Measurements from ENCODE around the gene EIF4A3.

Gene EIF4A3

GRCh38 chr17:80095844-80096475 is 51.0 kb downstream of the EIF4A3 start:
- no peaks in the 10 kb centered on the region for H4K20me1 ChIP-seq (ENCODE audit: insufficient read depth, low read length)
- no peak overlapping the region for H3K4me3 ChIP-seq (ENCODE audit: low read depth, low read length, poor library complexity, severe bottlenecking)
- H2AFZ ChIP-seq (ENCODE audit: low read length) = no peak overlapping the region
- TF ChIP-seq, protein P1, sequence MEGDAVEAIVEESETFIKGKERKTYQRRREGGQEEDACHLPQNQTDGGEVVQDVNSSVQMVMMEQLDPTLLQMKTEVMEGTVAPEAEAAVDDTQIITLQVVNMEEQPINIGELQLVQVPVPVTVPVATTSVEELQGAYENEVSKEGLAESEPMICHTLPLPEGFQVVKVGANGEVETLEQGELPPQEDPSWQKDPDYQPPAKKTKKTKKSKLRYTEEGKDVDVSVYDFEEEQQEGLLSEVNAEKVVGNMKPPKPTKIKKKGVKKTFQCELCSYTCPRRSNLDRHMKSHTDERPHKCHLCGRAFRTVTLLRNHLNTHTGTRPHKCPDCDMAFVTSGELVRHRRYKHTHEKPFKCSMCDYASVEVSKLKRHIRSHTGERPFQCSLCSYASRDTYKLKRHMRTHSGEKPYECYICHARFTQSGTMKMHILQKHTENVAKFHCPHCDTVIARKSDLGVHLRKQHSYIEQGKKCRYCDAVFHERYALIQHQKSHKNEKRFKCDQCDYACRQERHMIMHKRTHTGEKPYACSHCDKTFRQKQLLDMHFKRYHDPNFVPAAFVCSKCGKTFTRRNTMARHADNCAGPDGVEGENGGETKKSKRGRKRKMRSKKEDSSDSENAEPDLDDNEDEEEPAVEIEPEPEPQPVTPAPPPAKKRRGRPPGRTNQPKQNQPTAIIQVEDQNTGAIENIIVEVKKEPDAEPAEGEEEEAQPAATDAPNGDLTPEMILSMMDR (IDR thresholded peaks at IDR 0.05; ENCODE audit: low read length) = no peak
- no peak for TF ChIP-seq EZH2 (IDR thresholded peaks at IDR 0.05; ENCODE audit: borderline replicate concordance, low read length)
- no peaks in the 10 kb centered on the region for H3K9me3 ChIP-seq (ENCODE audit: low read length)
- no peaks in the 10 kb centered on the region for H3K79me2 ChIP-seq (ENCODE audit: insufficient read depth, low read length)
- no peaks in the 10 kb centered on the region for H3K36me3 ChIP-seq (ENCODE audit: insufficient read depth, low read length)
- no peak overlapping the region for H3K4me2 ChIP-seq (ENCODE audit: low read length)
- no peaks in the 10 kb centered on the region for H3K27me3 ChIP-seq (ENCODE audit: insufficient read depth, low read length)
- no peaks in the 10 kb centered on the region for H3K9me2 ChIP-seq (ENCODE audit: low read depth, low read length)
- no peak overlapping the region for H3K27ac ChIP-seq (ENCODE audit: low read depth, low read length, poor library complexity, severe bottlenecking)
- H3K4me1 ChIP-seq (ENCODE audit: insufficient read depth, low read length, severe bottlenecking) = peaks cover 7% of the 10 kb centered on the region
- no peak overlapping the region for H3K9ac ChIP-seq (ENCODE audit: low read length)
- H3F3A ChIP-seq (ENCODE audit: insufficient read depth, low read length) = no peaks in the 10 kb centered on the region

GRCh38 chr17:80095038-80095843 is 51.7 kb downstream of the EIF4A3 start:
- H2AFZ ChIP-seq (ENCODE audit: low read length) = no peak overlapping the region
- H3F3A ChIP-seq (ENCODE audit: insufficient read depth, low read length) = no peaks in the 10 kb centered on the region
- no peaks in the 10 kb centered on the region for H3K27me3 ChIP-seq (ENCODE audit: insufficient read depth, low read length)
- H3K4me2 ChIP-seq (ENCODE audit: low read length) = no peak overlapping the region
- no peak for TF ChIP-seq EZH2 (IDR thresholded peaks at IDR 0.05; ENCODE audit: borderline replicate concordance, low read length)
- TF ChIP-seq, protein P1 (IDR thresholded peaks at IDR 0.05; ENCODE audit: low read length) = no peak
- H3K9me2 ChIP-seq (ENCODE audit: low read depth, low read length) = no peaks in the 10 kb centered on the region
- no peaks in the 10 kb centered on the region for H3K79me2 ChIP-seq (ENCODE audit: insufficient read depth, low read length)
- H3K9ac ChIP-seq (ENCODE audit: low read length) = no peak overlapping the region
- H3K27ac ChIP-seq (ENCODE audit: low read depth, low read length, poor library complexity, severe bottlenecking) = no peak overlapping the region
- H3K36me3 ChIP-seq (ENCODE audit: insufficient read depth, low read length) = no peaks in the 10 kb centered on the region
- H3K4me1 ChIP-seq (ENCODE audit: insufficient read depth, low read length, severe bottlenecking) = peaks cover under 1% of the 10 kb centered on the region
- no peaks in the 10 kb centered on the region for H4K20me1 ChIP-seq (ENCODE audit: insufficient read depth, low read length)
- H3K4me3 ChIP-seq (ENCODE audit: low read depth, low read length, poor library complexity, severe bottlenecking) = no peak overlapping the region
- H3K9me3 ChIP-seq (ENCODE audit: low read length) = no peaks in the 10 kb centered on the region

GRCh38 chr17:80092959-80093358 is 54.0 kb downstream of the EIF4A3 start:
- no peak overlapping the region for H3K9ac ChIP-seq (ENCODE audit: low read length)
- no peak overlapping the region for H3K4me2 ChIP-seq (ENCODE audit: low read length)
- H3K79me2 ChIP-seq (ENCODE audit: insufficient read depth, low read length) = no peaks in the 10 kb centered on the region
- H3K9me2 ChIP-seq (ENCODE audit: low read depth, low read length) = no peaks in the 10 kb centered on the region
- no peak overlapping the region for H3K27ac ChIP-seq (ENCODE audit: low read depth, low read length, poor library complexity, severe bottlenecking)
- H2AFZ ChIP-seq (ENCODE audit: low read length) = no peak overlapping the region
- no peaks in the 10 kb centered on the region for H3K4me1 ChIP-seq (ENCODE audit: insufficient read depth, low read length, severe bottlenecking)
- no peaks in the 10 kb centered on the region for H3K36me3 ChIP-seq (ENCODE audit: insufficient read depth, low read length)
- no peaks in the 10 kb centered on the region for H3K9me3 ChIP-seq (ENCODE audit: low read length)
- H3K27me3 ChIP-seq (ENCODE audit: insufficient read depth, low read length) = no peaks in the 10 kb centered on the region
- TF ChIP-seq EZH2 (IDR thresholded peaks at IDR 0.05; ENCODE audit: borderline replicate concordance, low read length) = no peak
- TF ChIP-seq, protein P1 (IDR thresholded peaks at IDR 0.05; ENCODE audit: low read length) = no peak
- no peaks in the 10 kb centered on the region for H3F3A ChIP-seq (ENCODE audit: insufficient read depth, low read length)
- no peak overlapping the region for H3K4me3 ChIP-seq (ENCODE audit: low read depth, low read length, poor library complexity, severe bottlenecking)
- H4K20me1 ChIP-seq (ENCODE audit: insufficient read depth, low read length) = no peaks in the 10 kb centered on the region

Data from OCI-LY1 (cell line).